Esophagus mucosa (tissue), 1 donor: Measurements from ENCODE around the gene SLC25A26. TPM values are rescaled to one million over a fixed set of nuclear protein-coding genes. Genes with fewer than 3 reads are reported as not detected.

Experiments
- ATAC-seq: fragments of 200-7000 bp; cut with Tn5 transposase; one replicate; pipeline ENCODE4 v1.9.1; 2020
- total RNA-seq: library from RNA; stranded (reverse); gene quantifications from one replicate; pipeline ENCODE4 v1.2.4, GENCODE V29; 2023
- donor health status: DM: yes; HTN: yes; CAD: no.

Gene SLC25A26
- total RNA-seq, 1 donor from 2014 or later: 14.4 TPM

- no peak for ATAC-seq
These were observed 114.9 kb downstream of the SLC25A26 start for GRCh38 chr3:66335671-66336070.

GRCh38 chr3:66336333-66336766 is 115.5 kb downstream of the SLC25A26 start:
- no peak for ATAC-seq

GRCh38 chr3:66338927-66339326 is 118.1 kb downstream of the SLC25A26 start:
- ATAC-seq: no peak

GRCh38 chr3:66342717-66343356 is 122.0 kb downstream of the SLC25A26 start:
- no peak for ATAC-seq

GRCh38 chr3:66344391-66344811 is 123.6 kb downstream of the SLC25A26 start:
- no peak for ATAC-seq

- ATAC-seq: no peak
These were observed 124.2 kb downstream of the SLC25A26 start for GRCh38 chr3:66344848-66345578.

- no peak for ATAC-seq
These were observed 127.9 kb downstream of the SLC25A26 start for GRCh38 chr3:66348704-66349103.

GRCh38 chr3:66350601-66351000 is 129.8 kb downstream of the SLC25A26 start:
- no peak for ATAC-seq

GRCh38 chr3:66353039-66353438 is 132.2 kb downstream of the SLC25A26 start:
- no peak for ATAC-seq

GRCh38 chr3:66353530-66353929 is 132.7 kb downstream of the SLC25A26 start:
- ATAC-seq: no peak

GRCh38 chr3:66354001-66354400 is 133.2 kb downstream of the SLC25A26 start:
- ATAC-seq: no peak

- ATAC-seq: no peak
These were observed 134.6 kb downstream of the SLC25A26 start for GRCh38 chr3:66355394-66355793.

GRCh38 chr3:66355997-66356396 is 135.2 kb downstream of the SLC25A26 start:
- ATAC-seq: no peak

- no peak for ATAC-seq
These were observed 140.6 kb downstream of the SLC25A26 start for GRCh38 chr3:66361356-66361755.

GRCh38 chr3:66362541-66362941 is 141.7 kb downstream of the SLC25A26 start:
- ATAC-seq: no peak

- ATAC-seq: no peak
These were observed 142.3 kb downstream of the SLC25A26 start for GRCh38 chr3:66363148-66363547.

GRCh38 chr3:66365080-66365479 is 144.3 kb downstream of the SLC25A26 start:
- ATAC-seq: no peak

- ATAC-seq: no peak
These were observed 145.9 kb downstream of the SLC25A26 start for GRCh38 chr3:66366747-66367146.

GRCh38 chr3:66367979-66368378 is 147.2 kb downstream of the SLC25A26 start:
- no peak for ATAC-seq

- no peak for ATAC-seq
These were observed 149.4 kb downstream of the SLC25A26 start for GRCh38 chr3:66370179-66370578.

GRCh38 chr3:66371432-66371831 is 150.6 kb downstream of the SLC25A26 start:
- ATAC-seq: no peak

GRCh38 chr3:66372681-66373350 is 152.0 kb downstream of the SLC25A26 start:
- ATAC-seq: no peak

GRCh38 chr3:66376568-66376967 is 155.8 kb downstream of the SLC25A26 start:
- ATAC-seq: no peak

GRCh38 chr3:66377800-66378199 is 157.0 kb downstream of the SLC25A26 start:
- no peak for ATAC-seq
